ENCODE data around the gene HLA-DMB.

GRCh38 chr6:32946893-32947292 is 6.1 kb upstream of the HLA-DMB start:
- no peak for TF ChIP-seq POLR2AphosphoS5 (IDR thresholded peaks at IDR 0.05)
- no peak for TF ChIP-seq CTCF (IDR thresholded peaks at IDR 0.05)

All from transverse colon (tissue), 4 donors.